HEK293T (cell line): ENCODE measurements around the gene HSPA14.

Experiments
- ARNT ChIP-seq: fragments of 450-650 bp; IDR thresholded peaks from 2 replicates; pipeline ENCODE4 v1.6.1; 2017; ENCODE audit warnings: mild to moderate bottlenecking
- BHLHE40 ChIP-seq: fragments of 450-650 bp; IDR thresholded peaks from 2 replicates; pipeline ENCODE4 v1.6.1; 2016; ENCODE audit warnings: mild to moderate bottlenecking, moderate library complexity, borderline replicate concordance
- ELF4 ChIP-seq: fragments of 450-650 bp; IDR thresholded peaks from 2 replicates; pipeline ENCODE4 v1.6.1; 2017; ENCODE audit warnings: antibody characterized with exemption
- FOXA1 ChIP-seq: fragments of 450-650 bp; IDR thresholded peaks from 2 replicates; pipeline ENCODE4 v1.6.1; 2016; ENCODE audit warnings: mild to moderate bottlenecking
- FOXK2 ChIP-seq: fragments of 450-650 bp; IDR thresholded peaks from 2 replicates; pipeline ENCODE4 v1.6.1; 2016; ENCODE audit warnings: mild to moderate bottlenecking
- FOXM1 ChIP-seq: fragments of 450-650 bp; IDR thresholded peaks from 2 replicates; pipeline ENCODE4 v1.6.1; 2017; ENCODE audit warnings: mild to moderate bottlenecking, borderline replicate concordance
- HDGF ChIP-seq: fragments of 450-650 bp; IDR thresholded peaks from 2 replicates; pipeline ENCODE4 v1.6.1; 2017; ENCODE audit warnings: antibody characterized with exemption, borderline replicate concordance
- NFRKB ChIP-seq: fragments of 450-650 bp; IDR thresholded peaks from 2 replicates; pipeline ENCODE4 v1.6.1; 2016; ENCODE audit warnings: mild to moderate bottlenecking, moderate library complexity
- SP1 ChIP-seq: fragments of 450-650 bp; IDR thresholded peaks from 2 replicates; pipeline ENCODE4 v1.6.1; 2017
- SUZ12 ChIP-seq: fragments of 450-650 bp; IDR thresholded peaks from 2 replicates; pipeline ENCODE4 v1.6.1; 2016; ENCODE audit warnings: mild to moderate bottlenecking
- TARDBP ChIP-seq: fragments of 450-650 bp; IDR thresholded peaks from 2 replicates; pipeline ENCODE4 v1.6.1; 2016
- ZNF384 ChIP-seq: fragments of 450-650 bp; IDR thresholded peaks from 2 replicates; pipeline ENCODE4 v1.6.1; 2016
- TF ChIP-seq, protein P1 (sequence below): fragments of 450-650 bp; IDR thresholded peaks from 2 replicates; pipeline ENCODE4 v1.6.1; 2016

DNA sequence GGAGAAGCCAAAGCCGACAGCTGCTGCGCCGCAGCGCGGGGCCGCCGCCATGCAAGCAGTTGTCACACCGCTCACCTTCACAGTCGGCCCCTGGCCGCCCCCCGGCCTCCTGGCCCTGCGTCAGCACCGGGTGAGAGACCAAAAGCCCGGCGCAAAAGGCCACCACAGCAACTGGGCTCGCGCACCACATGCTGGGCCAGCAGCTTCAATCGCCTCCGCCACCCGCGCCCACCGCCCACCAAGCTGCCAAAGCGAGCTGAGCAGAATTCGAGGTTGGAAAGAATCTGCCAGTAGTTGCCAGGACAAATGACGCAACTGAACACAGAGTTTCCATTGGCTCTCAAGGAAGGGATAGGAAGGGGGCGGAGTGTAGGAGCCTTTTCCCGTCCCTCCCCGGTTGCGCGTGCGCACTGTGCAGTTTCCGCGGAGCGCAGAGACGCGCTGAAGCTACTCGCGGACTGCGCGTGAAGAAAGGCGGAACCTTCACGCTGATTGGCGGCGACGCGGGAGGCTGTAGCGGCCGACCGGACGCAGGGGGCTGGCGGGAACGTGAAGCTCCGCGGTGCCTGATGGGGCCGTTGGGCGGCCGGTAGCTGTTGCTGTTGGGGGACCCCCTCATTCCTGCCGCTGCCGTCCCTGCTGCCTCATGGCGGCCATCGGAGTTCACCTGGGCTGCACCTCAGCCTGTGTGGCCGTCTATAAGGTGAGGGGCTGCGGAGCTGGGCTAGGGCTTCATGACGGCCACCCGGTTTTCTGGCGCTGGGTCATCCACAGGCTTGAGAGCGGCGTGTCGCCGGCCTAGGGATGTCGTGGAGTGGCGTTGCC lies at the start of gene HSPA14, which contains the start of the genes CDNF and MSANTD7:
- no peak for TF ChIP-seq FOXK2
- no peak for TF ChIP-seq BHLHE40
- TF ChIP-seq FOXA1 = no peak
- TF ChIP-seq ZNF384 = no peak
- no peak for TF ChIP-seq SP1
- TF ChIP-seq SUZ12 = no peak
- no peak for TF ChIP-seq FOXM1
- TF ChIP-seq ELF4 = peak; percentile 61; the same call in 1 of the 2 replicates
- TF ChIP-seq, protein P1, sequence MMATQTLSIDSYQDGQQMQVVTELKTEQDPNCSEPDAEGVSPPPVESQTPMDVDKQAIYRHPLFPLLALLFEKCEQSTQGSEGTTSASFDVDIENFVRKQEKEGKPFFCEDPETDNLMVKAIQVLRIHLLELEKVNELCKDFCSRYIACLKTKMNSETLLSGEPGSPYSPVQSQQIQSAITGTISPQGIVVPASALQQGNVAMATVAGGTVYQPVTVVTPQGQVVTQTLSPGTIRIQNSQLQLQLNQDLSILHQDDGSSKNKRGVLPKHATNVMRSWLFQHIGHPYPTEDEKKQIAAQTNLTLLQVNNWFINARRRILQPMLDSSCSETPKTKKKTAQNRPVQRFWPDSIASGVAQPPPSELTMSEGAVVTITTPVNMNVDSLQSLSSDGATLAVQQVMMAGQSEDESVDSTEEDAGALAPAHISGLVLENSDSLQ = peak; percentile 94
- TF ChIP-seq TARDBP = no peak
- TF ChIP-seq ARNT = no peak
- TF ChIP-seq HDGF = no peak
- TF ChIP-seq NFRKB = peak; percentile 47; the same call in 1 of the 2 replicates
